Uterus (tissue), 2 donors: ENCODE data around the gene TPRA1.

Experiments
- POLR2A ChIP-seq, 2 donors: fragments of 450-650 bp; IDR thresholded peaks; one replicate each; pipeline ENCODE4 v1.6.1; 2016; ENCODE audit warnings: antibody characterized with exemption in 2 of 2, mild to moderate bottlenecking in 1 of 2, moderate library complexity in 1 of 2
- TF ChIP-seq, protein P1 (sequence below), 4 experiments: fragments of 200-600 bp in 2 of 4; fragments of 450-650 bp in 2 of 4; sonication (generic) in 2 of 4; IDR thresholded peaks; one replicate each; pipeline ENCODE4 v1.5.1; 2016 to 2019; ENCODE audit warnings: antibody characterized with exemption in 4 of 4, mild to moderate bottlenecking in 2 of 4, moderate library complexity in 1 of 4

- TF ChIP-seq, protein P1, sequence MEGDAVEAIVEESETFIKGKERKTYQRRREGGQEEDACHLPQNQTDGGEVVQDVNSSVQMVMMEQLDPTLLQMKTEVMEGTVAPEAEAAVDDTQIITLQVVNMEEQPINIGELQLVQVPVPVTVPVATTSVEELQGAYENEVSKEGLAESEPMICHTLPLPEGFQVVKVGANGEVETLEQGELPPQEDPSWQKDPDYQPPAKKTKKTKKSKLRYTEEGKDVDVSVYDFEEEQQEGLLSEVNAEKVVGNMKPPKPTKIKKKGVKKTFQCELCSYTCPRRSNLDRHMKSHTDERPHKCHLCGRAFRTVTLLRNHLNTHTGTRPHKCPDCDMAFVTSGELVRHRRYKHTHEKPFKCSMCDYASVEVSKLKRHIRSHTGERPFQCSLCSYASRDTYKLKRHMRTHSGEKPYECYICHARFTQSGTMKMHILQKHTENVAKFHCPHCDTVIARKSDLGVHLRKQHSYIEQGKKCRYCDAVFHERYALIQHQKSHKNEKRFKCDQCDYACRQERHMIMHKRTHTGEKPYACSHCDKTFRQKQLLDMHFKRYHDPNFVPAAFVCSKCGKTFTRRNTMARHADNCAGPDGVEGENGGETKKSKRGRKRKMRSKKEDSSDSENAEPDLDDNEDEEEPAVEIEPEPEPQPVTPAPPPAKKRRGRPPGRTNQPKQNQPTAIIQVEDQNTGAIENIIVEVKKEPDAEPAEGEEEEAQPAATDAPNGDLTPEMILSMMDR (IDR thresholded peaks at IDR 0.05) = no peak
- TF ChIP-seq POLR2A (IDR thresholded peaks at IDR 0.05) = no peak
Observed at GRCh38 chr3:127572735-127573134, 17.8 kb downstream of the TPRA1 start.
